Astrocyte (in vitro differentiated cells and primary cell): ENCODE measurements around the gene KCNH4.

Experiments
- EZH2 ChIP-seq: IDR thresholded peaks from 2 replicates; pipeline ENCODE4 v1.6.1; 2012; ENCODE audit warnings: mild to moderate bottlenecking, low read length, inconsistent platforms; ENCODE audit not compliant: insufficient read depth
- TF ChIP-seq, protein P1 (sequence below): IDR thresholded peaks from 2 replicates; pipeline ENCODE4 v1.5.1; 2011; ENCODE audit warnings: low read depth, mild to moderate bottlenecking, inconsistent platforms, low read length, moderate library complexity; ENCODE audit not compliant: insufficient read depth

- TF ChIP-seq, protein P1, sequence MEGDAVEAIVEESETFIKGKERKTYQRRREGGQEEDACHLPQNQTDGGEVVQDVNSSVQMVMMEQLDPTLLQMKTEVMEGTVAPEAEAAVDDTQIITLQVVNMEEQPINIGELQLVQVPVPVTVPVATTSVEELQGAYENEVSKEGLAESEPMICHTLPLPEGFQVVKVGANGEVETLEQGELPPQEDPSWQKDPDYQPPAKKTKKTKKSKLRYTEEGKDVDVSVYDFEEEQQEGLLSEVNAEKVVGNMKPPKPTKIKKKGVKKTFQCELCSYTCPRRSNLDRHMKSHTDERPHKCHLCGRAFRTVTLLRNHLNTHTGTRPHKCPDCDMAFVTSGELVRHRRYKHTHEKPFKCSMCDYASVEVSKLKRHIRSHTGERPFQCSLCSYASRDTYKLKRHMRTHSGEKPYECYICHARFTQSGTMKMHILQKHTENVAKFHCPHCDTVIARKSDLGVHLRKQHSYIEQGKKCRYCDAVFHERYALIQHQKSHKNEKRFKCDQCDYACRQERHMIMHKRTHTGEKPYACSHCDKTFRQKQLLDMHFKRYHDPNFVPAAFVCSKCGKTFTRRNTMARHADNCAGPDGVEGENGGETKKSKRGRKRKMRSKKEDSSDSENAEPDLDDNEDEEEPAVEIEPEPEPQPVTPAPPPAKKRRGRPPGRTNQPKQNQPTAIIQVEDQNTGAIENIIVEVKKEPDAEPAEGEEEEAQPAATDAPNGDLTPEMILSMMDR, result no peak
- TF ChIP-seq EZH2, result no peak
Measured at GRCh38 chr17:42124256-42124655, 56.7 kb downstream of the KCNH4 start.
